Activated naive CD4-positive, alpha-beta T cell treated with anti-CD3 and anti-CD28 coated beads, Interleukin-2, amount 50 U/mL, for 16 hours (primary cell): ENCODE data around the gene DHX29.

Source experiments
- DNase-seq: peaks from one replicate; pipeline ENCODE4 v3.0.0-alpha.2; 2020

The DHX29 gene

DNA sequence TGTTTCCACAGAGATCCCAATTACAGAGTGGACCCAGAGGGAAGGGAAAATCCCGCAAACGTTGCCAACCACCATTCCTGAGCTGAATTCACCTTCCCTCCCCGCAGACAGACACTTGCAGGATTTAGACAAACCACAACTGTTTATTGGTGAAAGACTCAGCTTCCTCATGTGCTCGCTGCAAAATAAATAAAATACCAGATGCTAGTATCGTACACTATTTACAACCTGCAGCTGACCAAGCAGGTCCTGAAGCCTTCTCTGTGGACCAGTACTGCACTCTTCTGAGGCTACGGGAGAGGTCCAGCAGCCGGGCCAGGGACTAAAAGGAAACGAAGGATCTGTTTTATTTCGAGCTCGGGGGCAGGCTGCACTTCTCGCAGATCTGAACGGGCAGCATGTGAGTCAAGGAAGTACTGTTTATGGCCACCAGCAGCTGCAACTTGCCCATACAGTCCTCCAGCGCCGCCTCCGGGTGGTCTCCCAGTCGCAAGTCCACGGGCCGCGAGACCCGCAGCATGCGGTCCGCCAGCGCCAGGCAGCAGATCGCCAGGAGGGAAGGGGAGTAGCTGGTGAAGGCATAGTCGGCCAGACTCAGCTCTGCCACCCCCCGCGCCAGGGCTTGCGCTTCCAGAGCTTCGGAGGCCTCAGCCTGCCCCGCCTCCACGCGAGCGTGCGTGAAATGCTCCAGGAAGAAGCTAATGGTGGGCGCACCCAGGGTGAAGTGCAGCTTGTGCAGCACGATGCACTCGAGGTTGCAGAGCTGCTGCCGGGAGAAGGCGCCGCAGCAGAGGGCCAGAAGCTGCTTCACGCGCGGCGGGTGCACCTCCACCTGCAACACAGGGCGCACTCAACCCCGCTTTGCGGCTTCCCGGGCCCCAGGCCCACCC is 76.2 kb downstream of the DHX29 start:
- peak; percentile 33 for DNase-seq

DNA sequence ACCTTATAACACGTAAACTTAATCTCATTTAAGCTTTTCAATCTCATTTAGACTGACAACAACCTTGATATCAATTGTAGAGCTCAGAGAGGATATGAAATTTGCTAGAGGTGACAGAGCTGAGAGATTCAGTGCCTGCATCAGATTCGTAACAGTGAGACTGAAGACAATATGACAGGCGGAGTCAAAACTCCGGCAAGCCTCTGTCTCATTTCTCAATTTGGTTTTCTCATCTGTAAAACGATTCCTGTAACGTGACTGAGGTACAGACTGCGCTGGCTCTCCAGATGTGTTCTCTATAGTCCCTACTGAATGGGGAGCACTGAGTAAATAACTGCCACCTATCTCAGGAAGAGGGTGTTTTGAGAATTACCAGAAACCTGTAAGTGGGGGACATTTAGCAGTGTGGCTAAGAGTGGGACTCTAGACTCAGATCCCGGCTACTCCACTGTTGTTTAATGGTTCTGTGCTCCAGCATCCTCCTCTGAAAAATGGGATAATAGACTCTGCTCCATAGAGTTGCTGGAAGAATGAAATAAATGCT is 77.3 kb downstream of the DHX29 start:
- DNase-seq = no peak

DNA sequence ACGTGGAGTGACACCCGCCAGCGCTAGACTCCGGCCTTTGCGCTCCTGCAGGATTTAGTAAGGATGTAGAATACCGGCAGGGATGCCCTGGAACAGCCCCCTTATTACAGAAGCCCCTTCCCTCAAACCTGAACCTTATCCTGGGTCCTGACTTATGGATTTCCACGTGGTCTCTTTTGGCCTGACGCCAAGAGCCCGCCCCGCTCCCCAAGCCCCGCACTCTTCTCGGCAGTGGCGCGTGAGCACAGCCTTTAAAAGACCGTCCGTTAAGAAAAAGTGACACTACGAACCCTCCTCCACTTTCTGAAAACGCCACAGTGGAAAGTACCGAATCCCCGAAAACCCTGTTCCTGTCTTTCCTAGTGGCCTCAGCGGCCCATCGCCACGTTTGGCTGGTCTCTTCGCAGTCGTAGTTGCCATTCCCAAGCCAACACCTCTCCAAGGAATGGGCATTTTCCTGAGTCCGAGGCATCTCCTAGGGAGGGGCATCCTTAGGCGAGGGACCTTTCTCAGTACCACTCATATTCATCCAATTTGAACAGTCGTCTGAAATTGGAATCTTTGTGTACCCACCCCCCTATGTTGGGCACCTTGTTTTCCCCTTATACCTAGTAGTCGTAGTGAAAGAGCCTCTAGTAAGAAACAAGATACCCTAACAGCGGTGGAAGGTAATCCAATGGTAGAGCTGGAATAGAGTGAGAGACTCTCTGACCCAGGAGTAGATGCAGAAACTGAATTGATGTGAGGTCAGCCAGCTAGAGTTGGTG is 79.6 kb downstream of the DHX29 start:
- DNase-seq = no peak

DNA sequence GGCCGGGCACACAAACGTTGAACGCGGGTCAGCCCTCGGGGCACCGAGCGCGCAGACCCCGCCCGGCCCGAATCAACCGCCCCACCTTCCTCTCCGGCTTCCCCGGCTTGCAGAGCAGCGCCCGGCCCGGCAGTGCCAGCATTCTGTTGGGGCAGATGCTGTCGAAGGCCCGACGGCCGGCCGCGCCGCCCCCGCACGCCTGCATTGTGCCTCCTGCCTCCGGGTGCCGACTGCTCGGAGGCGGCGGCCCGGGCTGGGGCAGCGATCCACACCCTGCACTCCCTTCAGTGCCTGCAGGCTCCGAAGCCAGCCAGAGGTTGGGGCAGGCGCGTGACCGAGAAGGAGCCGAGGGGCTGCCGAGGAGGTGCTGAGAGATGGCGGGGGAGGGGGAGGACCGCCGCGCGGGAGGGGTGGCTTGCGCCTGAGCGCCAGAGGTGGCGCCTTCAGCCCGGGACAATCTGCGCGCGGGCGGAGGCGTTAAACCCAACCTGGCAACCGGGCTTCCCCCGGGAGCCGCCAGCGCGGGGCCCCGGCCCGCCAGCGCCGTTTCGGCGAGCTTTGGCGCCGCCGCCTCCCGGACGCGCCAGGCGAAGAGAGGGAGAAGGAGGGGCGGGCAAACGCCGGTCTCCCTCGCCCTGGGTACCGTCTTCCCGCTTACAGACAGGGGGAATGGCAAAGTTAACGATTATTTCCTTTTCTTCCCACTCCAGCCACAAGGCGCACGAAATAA is 80.4 kb downstream of the DHX29 start, which contains the start of gene MCIDAS:
Gene MCIDAS, minus strand, starts transcription at position 382 of the 730 bp plus-strand sequence. Its CDS starts 177 bp downstream, at position 205.
- peak; percentile 64 for DNase-seq

DNA sequence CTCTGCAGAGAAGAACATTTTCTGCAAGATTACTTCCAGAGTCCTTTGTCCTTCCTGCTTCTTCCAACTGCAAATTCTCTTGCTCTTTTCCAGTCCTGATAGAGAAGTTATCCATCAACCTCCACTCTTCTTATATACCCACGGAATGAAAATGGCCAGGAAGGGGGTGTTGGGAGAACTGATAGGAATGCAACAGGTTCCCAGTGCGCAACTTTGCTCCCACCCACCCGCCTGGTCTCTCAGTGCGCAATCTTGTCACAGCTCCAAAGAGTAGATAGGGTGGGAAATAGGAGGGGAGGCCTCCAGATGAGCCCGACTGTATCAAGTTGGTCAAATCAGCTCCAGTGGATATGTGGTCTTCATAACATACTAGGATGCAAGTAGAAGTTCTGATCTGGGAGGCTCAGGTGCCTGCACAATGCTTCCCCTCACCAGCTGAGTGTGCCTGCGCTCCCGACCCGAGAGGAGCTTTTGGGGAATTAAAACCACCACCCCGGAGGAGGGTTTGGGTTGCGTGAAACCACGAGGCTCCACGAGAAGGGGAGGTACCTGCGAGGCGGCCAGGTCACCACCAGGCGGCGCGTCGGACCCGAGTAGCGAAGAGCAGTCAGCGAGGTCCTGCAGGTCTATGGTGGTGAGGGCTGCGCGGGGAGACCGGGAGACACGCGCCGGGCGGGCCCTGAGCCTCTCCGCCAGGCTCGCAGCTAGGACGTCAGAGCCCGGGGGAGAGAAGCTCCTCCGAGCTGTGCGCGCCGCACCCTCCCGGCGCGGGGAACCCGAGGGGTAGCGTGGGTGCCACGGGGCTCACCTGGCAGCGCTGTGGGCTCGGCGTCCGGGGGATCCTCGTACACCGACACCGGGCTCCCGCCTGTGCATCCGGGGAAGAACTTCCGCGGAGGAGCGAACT is 81.2 kb downstream of the DHX29 start:
- DNase-seq = peak; percentile 67

DNA sequence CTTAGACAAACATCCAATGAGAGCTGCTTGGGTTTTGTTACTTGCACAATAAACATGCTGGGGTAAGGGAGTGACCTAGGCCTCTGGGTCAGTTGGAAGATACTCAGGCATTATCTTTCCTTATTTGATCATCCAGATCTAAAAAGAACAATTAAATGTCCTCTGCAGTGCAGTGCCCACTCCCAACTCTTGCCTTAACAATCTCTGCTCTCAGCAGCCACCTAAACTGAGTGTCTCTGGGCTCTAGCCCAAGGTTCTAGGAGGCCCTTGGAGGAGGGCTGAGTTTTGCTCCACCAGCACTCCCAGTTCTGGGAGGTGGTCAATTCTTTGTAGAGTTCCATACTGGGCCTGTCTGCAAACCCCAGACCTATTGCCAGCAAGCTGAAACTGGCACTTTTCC is 82.1 kb downstream of the DHX29 start:
- no peak for DNase-seq

DNA sequence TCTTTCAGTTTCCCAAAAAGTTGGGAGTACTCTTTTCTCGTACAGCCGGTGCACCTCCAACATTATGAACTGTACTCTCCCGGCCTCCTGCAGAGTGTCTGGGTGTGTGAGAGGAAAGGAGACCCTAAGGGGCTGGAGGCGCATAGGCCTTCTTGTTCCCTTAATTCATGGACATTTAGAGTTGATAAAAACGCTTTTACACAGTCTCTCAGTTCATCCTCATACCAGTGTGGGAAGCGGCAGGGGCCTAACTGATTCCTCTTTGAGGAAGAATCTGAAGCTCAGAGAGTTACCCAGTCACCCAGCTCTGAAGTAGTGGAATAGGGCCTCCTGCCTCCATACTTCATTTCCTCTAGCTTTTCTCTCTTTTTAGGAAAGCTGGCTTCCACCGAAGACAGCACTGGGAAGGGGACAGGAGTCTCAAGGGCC is 83.7 kb downstream of the DHX29 start:
- DNase-seq = no peak

DNA sequence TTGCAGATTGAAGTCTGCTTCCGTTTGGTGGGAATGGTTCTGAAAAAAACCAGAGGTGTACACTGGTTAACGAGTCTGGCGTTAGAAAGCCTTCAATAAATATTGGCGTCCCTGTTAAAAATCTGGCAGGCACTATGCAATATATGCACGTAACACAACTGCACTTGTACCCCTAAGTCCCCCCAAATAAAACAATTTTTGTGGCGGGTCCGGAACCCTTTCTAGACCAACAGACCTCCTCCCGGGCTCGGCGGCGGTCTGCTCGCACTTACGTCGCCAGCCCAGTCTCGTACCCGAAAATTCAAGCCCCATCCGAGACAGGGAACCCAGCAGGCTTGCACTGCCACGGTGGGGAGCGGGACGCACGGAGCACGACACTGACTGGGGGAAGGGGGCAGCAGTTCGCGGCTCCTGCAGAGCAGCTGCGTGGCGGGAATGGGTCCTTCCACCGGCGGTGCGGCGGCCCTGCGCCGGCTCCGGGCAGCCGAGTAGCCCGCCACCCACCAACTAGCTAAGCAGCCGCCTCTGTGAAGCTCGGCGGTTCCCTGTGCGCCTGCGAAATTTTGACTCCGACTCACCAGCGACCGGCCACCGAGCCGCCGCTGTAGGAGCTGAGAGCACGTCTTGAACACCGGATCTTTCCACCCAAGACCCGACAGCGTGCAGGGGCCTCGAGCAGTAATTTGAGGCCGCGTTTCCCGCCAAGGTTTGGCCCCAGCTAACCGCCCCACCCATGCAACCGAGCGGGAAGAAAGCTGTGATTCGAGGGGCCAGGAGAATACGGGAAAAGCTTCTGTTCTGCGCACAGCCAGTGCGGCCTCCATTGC is 84.3 kb downstream of the DHX29 start:
- peak; percentile 26 for DNase-seq

DNA sequence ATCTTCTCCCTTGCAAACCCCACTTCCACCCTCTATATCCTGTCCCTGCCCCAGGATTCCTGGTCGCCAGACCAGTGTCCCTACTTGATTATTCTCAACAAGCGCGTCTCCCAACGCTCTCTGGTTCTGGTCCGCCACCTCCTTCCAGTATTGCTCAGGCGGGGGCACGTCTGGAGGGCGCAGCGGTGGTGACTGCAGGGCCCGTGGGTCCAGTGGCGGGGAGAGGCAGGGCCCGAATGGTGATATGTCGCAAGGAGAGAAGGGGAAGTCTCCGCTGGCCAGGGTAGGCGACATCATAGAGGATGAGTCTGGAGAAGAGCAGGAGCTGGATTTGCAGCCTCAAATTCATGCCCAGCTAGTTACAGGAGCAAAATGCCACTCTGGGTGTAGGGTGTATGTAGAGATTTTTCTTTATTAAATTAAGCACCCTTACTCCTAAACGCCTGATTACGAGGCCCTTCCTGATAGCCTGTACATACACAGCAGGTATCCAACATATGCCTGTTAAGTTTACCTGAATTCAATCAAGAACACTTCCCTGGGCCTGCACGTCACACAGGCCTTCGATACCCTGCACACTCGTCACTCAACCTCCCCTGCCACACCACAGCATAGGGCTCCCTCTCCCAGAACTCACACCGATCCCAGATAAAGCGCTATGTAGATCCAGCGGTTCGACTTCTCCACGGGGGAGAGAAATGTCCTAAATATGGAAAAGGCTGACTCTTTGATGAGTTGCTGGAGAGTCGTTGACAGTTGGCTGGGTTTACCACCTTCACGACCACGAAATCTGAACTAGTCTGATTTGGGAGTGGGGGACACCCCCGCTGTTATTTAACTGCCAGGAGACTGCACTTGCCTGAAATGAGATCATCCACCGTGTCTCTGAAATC is 85.2 kb downstream of the DHX29 start:
- no peak for DNase-seq

DNA sequence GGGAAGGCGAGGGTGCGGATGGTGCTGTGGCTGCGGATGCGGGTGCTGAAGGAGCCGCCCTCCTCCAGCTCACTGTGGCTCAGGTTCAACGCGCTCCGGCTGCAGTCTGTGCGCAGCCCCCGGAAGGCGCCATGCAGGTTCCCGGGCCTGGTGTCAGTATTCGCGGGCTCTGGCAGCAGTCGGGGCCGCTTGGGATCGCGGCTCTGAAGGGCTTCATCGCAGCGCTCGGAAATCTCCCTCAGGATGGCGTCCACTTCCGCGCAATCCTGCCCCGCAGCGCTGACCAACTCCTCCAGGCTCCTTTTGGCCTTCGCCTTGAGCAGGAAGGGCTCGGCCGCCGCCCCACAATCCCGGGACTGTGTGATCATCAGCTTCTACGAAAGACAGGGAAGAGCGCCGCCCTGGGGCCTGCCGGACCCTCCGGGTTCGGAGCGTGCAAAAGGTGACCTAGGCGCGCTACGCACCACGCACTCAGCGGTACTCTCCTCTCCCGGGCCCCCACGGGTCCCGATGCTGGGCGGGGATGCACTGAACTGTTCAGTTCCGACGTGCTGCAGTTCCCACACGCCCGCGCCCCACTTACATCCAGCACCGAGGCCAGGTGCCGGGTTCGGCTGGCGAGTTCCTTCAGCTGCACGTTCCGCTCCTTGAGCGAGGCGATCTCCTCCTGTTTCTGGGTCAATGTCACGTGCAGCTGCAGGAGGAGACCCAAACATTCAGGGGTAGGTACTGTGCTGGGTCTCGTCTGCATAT is 86.9 kb downstream of the DHX29 start:
- peak; percentile 21 for DNase-seq

DNA sequence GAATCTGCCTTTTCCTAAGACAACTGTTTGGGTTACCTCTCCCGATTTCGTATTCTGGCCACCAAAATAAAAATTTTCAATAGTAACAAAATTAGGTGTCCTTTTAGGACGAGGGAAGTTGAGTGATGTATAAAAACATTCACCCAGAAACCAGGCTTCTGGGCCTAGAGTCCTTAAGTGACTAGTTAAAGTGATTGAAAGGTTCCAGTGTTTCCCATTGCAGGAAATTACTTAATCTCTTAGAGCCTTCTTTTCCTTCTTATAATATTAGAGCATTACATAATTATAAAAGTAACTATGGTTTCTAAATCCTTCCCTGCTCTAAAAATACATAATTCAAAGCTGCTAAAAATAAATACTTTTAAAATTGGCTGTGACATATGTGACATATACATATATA is 87.7 kb downstream of the DHX29 start:
- DNase-seq = no peak

DNA sequence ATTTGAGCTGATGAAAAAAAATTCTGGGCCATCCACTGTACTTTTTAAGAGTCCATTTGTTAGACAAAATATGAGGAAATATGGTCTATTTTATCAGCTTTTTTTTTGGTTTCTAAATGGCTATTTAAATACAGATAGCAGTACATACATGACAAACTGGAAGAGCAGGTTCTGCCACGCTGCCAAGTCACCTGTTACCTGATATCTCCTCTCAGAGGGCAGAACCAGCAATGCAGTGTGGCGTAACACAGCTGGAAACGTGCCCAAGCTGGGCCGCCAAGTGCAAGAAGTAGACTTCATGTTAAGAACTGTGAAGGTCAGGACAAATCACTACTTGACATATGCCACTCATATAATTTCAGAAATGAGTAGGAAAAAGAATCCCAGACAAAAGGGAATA is 88.5 kb downstream of the DHX29 start:
- no peak for DNase-seq

DNA sequence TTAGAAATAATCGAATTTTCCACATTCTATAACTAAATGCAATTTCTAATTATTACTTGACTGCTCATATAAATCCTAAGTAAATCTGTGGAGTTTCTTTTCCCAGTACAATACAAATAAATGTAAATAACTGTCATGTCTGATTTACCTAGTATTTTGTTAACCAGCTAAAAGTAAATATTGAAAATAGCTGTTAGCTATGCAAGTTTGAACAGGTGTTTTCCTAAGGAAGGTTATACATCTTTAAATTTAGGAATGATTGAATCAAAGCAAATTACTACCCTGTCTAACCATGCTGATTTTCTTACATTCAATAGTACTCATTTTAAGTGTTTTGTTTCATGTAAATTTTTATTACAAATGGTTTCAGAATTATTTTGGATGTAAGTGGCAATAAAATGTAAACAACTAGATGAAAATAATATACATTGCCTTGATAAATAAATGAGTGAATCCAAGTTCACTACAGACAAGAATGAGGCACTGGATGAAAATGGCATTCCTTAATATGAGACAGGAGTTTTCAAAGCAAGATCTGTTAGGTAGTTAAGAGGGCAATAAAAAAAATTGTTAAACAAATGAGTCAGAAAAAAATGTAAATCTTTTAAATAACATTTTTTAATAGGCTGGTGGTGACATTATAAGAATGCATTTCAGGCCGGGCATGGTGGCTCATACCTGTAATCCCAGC is 96.2 kb downstream of the DHX29 start:
- DNase-seq = no peak
